HG03159 (cell line): ENCODE results near the gene DCST1.

ENCODE experiments used
- ATAC-seq: cut with Tn5 transposase; IDR thresholded peaks from one replicate; pipeline ENCODE4 v1.9.1; 2021; ENCODE audit warnings: mild to moderate bottlenecking, moderate library complexity; ENCODE audit not compliant: unreplicated experiment

DCST1 gene

GRCh38 chr1:155084722-155085503, 51.3 kb downstream of the DCST1 start:
- peak; percentile 70 for ATAC-seq

GRCh38 chr1:155085504-155086127, 52.0 kb downstream of the DCST1 start:
- ATAC-seq: no peak

GRCh38 chr1:155086128-155086741, 52.6 kb downstream of the DCST1 start:
- no peak for ATAC-seq

- ATAC-seq: no peak
Measured at GRCh38 chr1:155086856-155087535, 53.4 kb downstream of the DCST1 start.

- ATAC-seq: no peak
Measured at GRCh38 chr1:155091071-155092051, 57.7 kb downstream of the DCST1 start.

GRCh38 chr1:155092131-155092530, 58.5 kb downstream of the DCST1 start:
- no peak for ATAC-seq

- no peak for ATAC-seq
Measured at GRCh38 chr1:155092641-155093040, 59.0 kb downstream of the DCST1 start.

- no peak for ATAC-seq
Measured at GRCh38 chr1:155093911-155094621, 60.4 kb downstream of the DCST1 start.

- ATAC-seq: no peak
Measured at GRCh38 chr1:155094622-155094948, 61.0 kb downstream of the DCST1 start.

GRCh38 chr1:155099331-155099730, 65.7 kb downstream of the DCST1 start:
- no peak for ATAC-seq
